SK-N-SH (cell line): ENCODE measurements around the gene RASAL3. TPM values are rescaled to one million over a fixed set of nuclear protein-coding genes. Genes with fewer than 3 reads are reported as not detected.

Source experiments
- CTCF ChIA-PET: fragments of 300-600, 350-600 bp; formaldehyde crosslinking; extraction: SDS; loops from one replicate; lab custom pipeline; 2021; lab: Yijun Ruan, JAX
- POLR2A ChIA-PET: fragments of 350-600 bp; sonication (Branson Sonifier 250); formaldehyde crosslinking; extraction: SDS; loops from one replicate; lab custom pipeline; 2020; ENCODE audit warnings: antibody characterized with exemption, inconsistent platforms; lab: Yijun Ruan, JAX
- DNase-seq: peaks from one replicate; pipeline ENCODE4 v3.0.0; 2012
- H2AFZ ChIP-seq: fragments of 200-600 bp; sonication (generic); 2 replicates; pipeline ENCODE4 v1.8.1; 2016; ENCODE audit warnings: antibody characterized with exemption, mild to moderate bottlenecking, low read depth
- H3F3A ChIP-seq: fragments of 200-600 bp; sonication (generic); replicated peaks from 2 replicates; pipeline ENCODE3; 2016; ENCODE audit warnings: antibody characterized with exemption, mild to moderate bottlenecking; ENCODE audit not compliant: insufficient read depth
- H3K27ac ChIP-seq, 2 experiments: fragments of 200-500 bp in 1 of 2; fragments of 200-600 bp in 1 of 2; sonication (Bioruptor generic) in 1 of 2; sonication (generic), shearing (Covaris generic) in 1 of 2; 2 replicates each; pipeline versions ENCODE4 v1.5.1 to v1.6.1; 2014 to 2016; ENCODE audit warnings: low read depth in 2 of 2, inconsistent platforms in 1 of 2, low read length in 1 of 2, mild to moderate bottlenecking in 1 of 2, mixed read lengths in 1 of 2
- H3K27me3 ChIP-seq: fragments of 200-600 bp; sonication (generic), shearing (Covaris generic); 2 replicates; pipeline ENCODE4 v1.6.1; 2016; ENCODE audit warnings: mixed run types; ENCODE audit not compliant: insufficient read depth
- H3K36me3 ChIP-seq, 2 experiments: fragments of 200-500 bp in 1 of 2; fragments of 200-600 bp in 1 of 2; sonication (Bioruptor generic) in 1 of 2; sonication (generic) in 1 of 2; replicated peaks in 1 of 2; 2 replicates each; pipeline versions ENCODE3 to v1.5.1; 2014 to 2016; ENCODE audit warnings: low read length in 1 of 2, mild to moderate bottlenecking in 1 of 2; ENCODE audit not compliant: insufficient read depth in 2 of 2, control insufficient read depth in 1 of 2
- H3K4me1 ChIP-seq, 2 experiments: fragments of 200-500 bp in 1 of 2; fragments of 200-600 bp in 1 of 2; sonication (Bioruptor generic) in 1 of 2; sonication (generic), shearing (Covaris generic) in 1 of 2; 2 replicates each; pipeline versions ENCODE4 v1.5.1 to v1.6.1; 2014 to 2016; ENCODE audit warnings: low read depth in 1 of 2, low read length in 1 of 2, mixed run types in 1 of 2; ENCODE audit not compliant: insufficient read depth in 2 of 2, control insufficient read depth in 1 of 2
- H3K4me2 ChIP-seq: fragments of 200-600 bp; sonication (generic), shearing (Covaris generic); 2 replicates; pipeline ENCODE4 v1.6.1; 2017; ENCODE audit warnings: mixed run types
- H3K4me3 ChIP-seq, 2 experiments: fragments of 200-500 bp in 1 of 2; fragments of 200-600 bp in 1 of 2; sonication (Bioruptor generic) in 1 of 2; sonication (generic), shearing (Covaris generic) in 1 of 2; 2 replicates each; pipeline versions ENCODE4 v1.5.1 to v1.8.1; 2014 to 2016; ENCODE audit warnings: low read depth in 2 of 2, inconsistent platforms in 1 of 2, low read length in 1 of 2, mild to moderate bottlenecking in 1 of 2, mixed read lengths in 1 of 2, moderate library complexity in 1 of 2
- H3K79me2 ChIP-seq: fragments of 200-600 bp; sonication (generic); 2 replicates; pipeline ENCODE4 v1.8.1; 2017; ENCODE audit warnings: mild to moderate bottlenecking; ENCODE audit not compliant: insufficient read depth
- H3K9ac ChIP-seq: fragments of 200-600 bp; sonication (generic); 2 replicates; pipeline ENCODE4 v1.6.1; 2017; ENCODE audit warnings: mixed run types
- H3K9me2 ChIP-seq: fragments of 200-600 bp; sonication (generic); 2 replicates; pipeline ENCODE4 v1.6.1; 2017; ENCODE audit warnings: mixed run types
- H3K9me3 ChIP-seq: fragments of 200-600 bp; sonication (generic); 2 replicates; pipeline ENCODE4 v1.6.1; 2017; ENCODE audit warnings: mixed run types, mild to moderate bottlenecking, moderate library complexity
- H4K20me1 ChIP-seq: fragments of 200-600 bp; sonication (generic); 2 replicates; pipeline ENCODE4 v1.6.1; 2017; ENCODE audit warnings: mild to moderate bottlenecking, mixed run types; ENCODE audit not compliant: insufficient read depth
- MXI1 ChIP-seq: IDR thresholded peaks from 2 replicates; pipeline ENCODE4 v1.6.1; 2012; ENCODE audit warnings: mild to moderate bottlenecking, low read depth, low read length, improper control_type of control experiment
- NFIC ChIP-seq: IDR thresholded peaks from 2 replicates; pipeline ENCODE4 v1.4.0; 2012; ENCODE audit warnings: borderline replicate concordance
- RAD21 ChIP-seq: IDR thresholded peaks from 2 replicates; pipeline ENCODE4 v1.6.1; 2012; ENCODE audit warnings: mild to moderate bottlenecking, low read length
- RFX5 ChIP-seq: IDR thresholded peaks from 2 replicates; pipeline ENCODE4 v1.6.1; 2012; ENCODE audit warnings: mild to moderate bottlenecking, improper control_type of control experiment, low read length
- SIN3A ChIP-seq: IDR thresholded peaks from 2 replicates; pipeline ENCODE4 v1.6.1; 2012; ENCODE audit warnings: low read depth, mild to moderate bottlenecking, low read length, moderate library complexity, borderline replicate concordance
- TAF1 ChIP-seq: IDR thresholded peaks from 2 replicates; pipeline ENCODE4 v1.6.1; 2012; ENCODE audit warnings: low read depth, mild to moderate bottlenecking, low read length, moderate library complexity, borderline replicate concordance
- WGBS: methylation state at CpG from one replicate; pipeline ENCODE4 v1.1.6; 2017; ENCODE audit warnings: low lambda C conversion rate; 5-methylcytosine and 5-hydroxymethylcytosine counted together
- polyA plus RNA-seq, 3 experiments: library from polyadenylated mRNA; depleted of rRNA; stranded (reverse); fragments of >200 nt; gene quantifications; 2 replicates each; pipeline ENCODE4 v1.2.3, GENCODE V29; 2012
- TF ChIP-seq, protein P1 (sequence below): IDR thresholded peaks from 2 replicates; pipeline ENCODE4; 2012
- TF ChIP-seq, protein P2 (sequence below): fragments of 150-350 bp; IDR thresholded peaks from 2 replicates; pipeline ENCODE4 v1.6.1; 2017; ENCODE audit warnings: antibody characterized with exemption, low read length, low read depth, borderline replicate concordance
- TF ChIP-seq, protein P3 (sequence below): fragments of 150-350 bp; IDR thresholded peaks from 2 replicates; pipeline ENCODE4 v1.6.1; 2016; ENCODE audit warnings: mild to moderate bottlenecking, low read depth, low read length

The RASAL3 gene
- polyA plus RNA-seq, 1 of the 3 experiments (the other 2 are of a cell fraction): 0.02 TPM

DNA sequence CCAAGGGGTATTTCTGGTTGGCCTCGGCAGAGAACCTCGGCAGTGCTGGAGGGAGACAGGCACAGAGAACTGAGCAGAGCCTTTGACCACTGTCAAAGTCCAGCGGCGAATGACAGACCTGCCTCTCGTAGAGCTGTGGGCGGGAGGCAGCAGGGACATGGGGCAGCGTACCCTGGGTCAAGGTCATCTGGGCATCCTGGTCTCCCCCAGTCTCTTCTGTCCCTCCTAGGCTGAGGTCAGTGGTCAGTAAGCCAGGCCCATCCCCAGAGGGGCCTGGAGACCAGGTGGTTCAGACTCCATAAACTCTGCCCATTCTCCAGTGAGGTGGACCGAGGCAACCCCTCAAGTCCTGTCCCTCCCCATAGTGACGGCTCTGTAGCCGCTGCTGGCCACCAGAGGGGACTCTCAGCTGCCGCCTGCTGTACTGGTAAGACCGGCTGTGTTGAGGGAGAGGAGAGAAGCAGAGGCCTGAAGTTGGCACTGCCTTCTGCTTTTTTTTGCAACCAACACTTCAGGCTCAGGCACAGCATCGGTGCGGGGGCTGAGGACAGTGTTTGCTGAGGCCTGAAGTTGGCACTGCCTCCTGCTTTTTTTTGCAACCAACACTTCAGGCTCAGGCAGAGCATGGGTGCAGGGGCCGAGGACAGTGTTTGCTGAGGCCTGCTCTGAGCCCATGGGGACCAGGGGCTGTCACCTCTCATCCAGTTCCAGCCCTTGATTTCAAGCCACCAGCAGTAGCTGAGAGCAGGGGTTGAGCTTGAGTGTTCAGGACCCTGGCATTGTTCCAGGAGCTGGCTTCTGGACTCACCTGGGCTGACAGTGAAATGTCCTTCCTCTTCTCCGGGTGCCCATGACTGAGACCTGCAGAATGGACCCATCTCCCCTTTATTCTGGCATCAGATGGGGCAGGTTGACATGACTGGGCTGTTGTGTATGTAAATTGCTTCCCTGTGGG, 15.3 kb upstream of the RASAL3 start, which contains the start of gene PGLYRP2:
Gene PGLYRP2 (minus strand): TSS at position 111 of the 955 bp plus-strand sequence. CDS start 130 bp downstream, outside the sequence.
- Histone ChIP-seq H3K9ac (no peak within 1 kb of the TSS), H3K27me3 (peaks cover 6% of the 10 kb centered on the region; the same call in 1 of the 2 replicates), H3F3A (no peaks in the 10 kb centered on the region), H3K9me3 (no peaks in the 10 kb centered on the region), H3K4me3 (no peak within 1 kb of the TSS), H3K79me2 (no peaks in the 10 kb centered on the region), H2AFZ (no peak within 1 kb of the TSS), H3K36me3 (no peaks in the 10 kb centered on the region), H4K20me1 (no peaks in the 10 kb centered on the region), H3K4me2 (no peak within 1 kb of the TSS), H3K9me2 (no peaks in the 10 kb centered on the region), H3K27ac (no peak within 1 kb of the TSS), H3K4me1 (no peaks in the 10 kb centered on the region)
- TF ChIP-seq, protein P1, sequence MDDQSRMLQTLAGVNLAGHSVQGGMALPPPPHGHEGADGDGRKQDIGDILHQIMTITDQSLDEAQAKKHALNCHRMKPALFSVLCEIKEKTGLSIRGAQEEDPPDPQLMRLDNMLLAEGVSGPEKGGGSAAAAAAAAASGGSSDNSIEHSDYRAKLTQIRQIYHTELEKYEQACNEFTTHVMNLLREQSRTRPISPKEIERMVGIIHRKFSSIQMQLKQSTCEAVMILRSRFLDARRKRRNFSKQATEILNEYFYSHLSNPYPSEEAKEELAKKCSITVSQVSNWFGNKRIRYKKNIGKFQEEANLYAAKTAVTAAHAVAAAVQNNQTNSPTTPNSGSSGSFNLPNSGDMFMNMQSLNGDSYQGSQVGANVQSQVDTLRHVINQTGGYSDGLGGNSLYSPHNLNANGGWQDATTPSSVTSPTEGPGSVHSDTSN: no peak
- TF ChIP-seq RAD21: peak; percentile 10; the same call in 1 of the 2 replicates
- TF ChIP-seq, protein P2, sequence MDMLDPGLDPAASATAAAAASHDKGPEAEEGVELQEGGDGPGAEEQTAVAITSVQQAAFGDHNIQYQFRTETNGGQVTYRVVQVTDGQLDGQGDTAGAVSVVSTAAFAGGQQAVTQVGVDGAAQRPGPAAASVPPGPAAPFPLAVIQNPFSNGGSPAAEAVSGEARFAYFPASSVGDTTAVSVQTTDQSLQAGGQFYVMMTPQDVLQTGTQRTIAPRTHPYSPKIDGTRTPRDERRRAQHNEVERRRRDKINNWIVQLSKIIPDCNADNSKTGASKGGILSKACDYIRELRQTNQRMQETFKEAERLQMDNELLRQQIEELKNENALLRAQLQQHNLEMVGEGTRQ: no peak
- ChIA-PET POLR2A (no interaction called here), CTCF (no interaction called here)
- DNase-seq: peak; percentile 17
- WGBS: 25% methylated on average over 12 of the region's 16 CpGs

DNA sequence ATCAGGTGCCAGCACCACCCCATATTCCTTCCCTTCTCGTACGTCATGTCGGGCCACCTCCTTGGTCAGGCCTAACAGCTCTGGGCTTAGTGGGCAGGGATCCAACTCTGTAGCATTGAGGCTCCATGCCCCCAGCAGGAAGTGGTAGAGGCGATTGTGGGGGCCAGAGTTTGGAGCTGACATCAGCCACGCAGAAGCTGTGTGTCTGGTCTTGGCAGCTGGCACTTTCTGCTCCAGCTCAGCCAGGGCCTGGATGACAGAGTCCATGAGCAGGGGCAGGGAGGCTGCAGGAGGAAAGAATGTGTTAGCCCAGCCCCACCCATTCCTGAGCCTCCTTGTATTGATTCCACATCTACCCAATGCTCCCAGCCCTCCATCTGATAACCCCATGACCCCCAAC, 12.0 kb upstream of the RASAL3 start:
- no peak overlapping the region for H3K27ac ChIP-seq
- H3K27me3 ChIP-seq: peaks cover 18% of the 10 kb centered on the region
- POLR2A ChIA-PET: no interaction called here
- 12% methylated on average over 5 of the region's 5 CpGs for WGBS
- CTCF ChIA-PET: no interaction called here
- no peaks in the 10 kb centered on the region for H3K9me2 ChIP-seq
- no peak overlapping the region for H3K9ac ChIP-seq
- DNase-seq: no peak
- H3K4me1 ChIP-seq: no peaks in the 10 kb centered on the region
- no peak for TF ChIP-seq RFX5
- no peak for TF ChIP-seq SIN3A
- TF ChIP-seq NFIC: no peak
- no peak for TF ChIP-seq MXI1
- TF ChIP-seq TAF1: no peak
- TF ChIP-seq, protein P3, sequence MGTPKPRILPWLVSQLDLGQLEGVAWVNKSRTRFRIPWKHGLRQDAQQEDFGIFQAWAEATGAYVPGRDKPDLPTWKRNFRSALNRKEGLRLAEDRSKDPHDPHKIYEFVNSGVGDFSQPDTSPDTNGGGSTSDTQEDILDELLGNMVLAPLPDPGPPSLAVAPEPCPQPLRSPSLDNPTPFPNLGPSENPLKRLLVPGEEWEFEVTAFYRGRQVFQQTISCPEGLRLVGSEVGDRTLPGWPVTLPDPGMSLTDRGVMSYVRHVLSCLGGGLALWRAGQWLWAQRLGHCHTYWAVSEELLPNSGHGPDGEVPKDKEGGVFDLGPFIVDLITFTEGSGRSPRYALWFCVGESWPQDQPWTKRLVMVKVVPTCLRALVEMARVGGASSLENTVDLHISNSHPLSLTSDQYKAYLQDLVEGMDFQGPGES: no peak
- TF ChIP-seq RAD21: no peak
- H3K36me3 ChIP-seq: no peaks in the 10 kb centered on the region
- H3K79me2 ChIP-seq: no peaks in the 10 kb centered on the region
- no peak overlapping the region for H3K4me3 ChIP-seq
- H3K9me3 ChIP-seq: no peaks in the 10 kb centered on the region
- no peaks in the 10 kb centered on the region for H3F3A ChIP-seq
- no peaks in the 10 kb centered on the region for H4K20me1 ChIP-seq
- H2AFZ ChIP-seq: no peak overlapping the region
- H3K4me2 ChIP-seq: no peak overlapping the region
